Fibroblast of lung (primary cell): ENCODE data around the gene PRKAG2. TPM values are rescaled to one million over a fixed set of nuclear protein-coding genes. Genes with fewer than 3 reads are reported as not detected.

Experiments
- DNase-seq, 2 donors: peaks; one replicate each; pipeline versions ENCODE4 v3.0.0 to v3.0.0-alpha.2; 2010; ENCODE audit warnings: low read depth in 2 of 2
- H2AFZ ChIP-seq: 2 replicates; pipeline ENCODE4 v1.5.1; 2012; ENCODE audit warnings: low read length, control low read depth, inconsistent platforms
- H3K27ac ChIP-seq: 2 replicates; pipeline ENCODE4 v1.5.1; 2011; ENCODE audit warnings: low read length, control low read depth; ENCODE audit not compliant: insufficient read depth
- H3K27me3 ChIP-seq: 2 replicates; pipeline ENCODE4 v1.5.1; 2011; ENCODE audit warnings: mild to moderate bottlenecking, low read length; ENCODE audit not compliant: control insufficient read depth, insufficient read depth
- H3K36me3 ChIP-seq: 2 replicates; pipeline ENCODE4 v1.5.1; 2011; ENCODE audit warnings: low read length; ENCODE audit not compliant: control insufficient read depth, insufficient read depth
- H3K4me1 ChIP-seq: 2 replicates; pipeline ENCODE4 v1.5.1; 2011; ENCODE audit warnings: low read length; ENCODE audit not compliant: control insufficient read depth, insufficient read depth; ENCODE audit errors: extremely low read depth
- H3K4me2 ChIP-seq: 2 replicates; pipeline ENCODE4 v1.5.1; 2011; ENCODE audit warnings: low read length, control low read depth; ENCODE audit not compliant: insufficient read depth; ENCODE audit errors: extremely low read depth
- H3K4me3 ChIP-seq, 4 experiments: fragments of 200-600 bp in 1 of 4; sonication (generic) in 1 of 4; replicated peaks in 1 of 4; 2 replicates each; pipeline ENCODE4 v1.5.1; 2011 to 2016; ENCODE audit warnings: low read length in 4 of 4, low read depth in 3 of 4, mild to moderate bottlenecking in 3 of 4, control low read depth in 2 of 4, inconsistent platforms in 1 of 4, mixed read lengths in 1 of 4; ENCODE audit not compliant: insufficient read depth in 1 of 4; ENCODE audit errors: control extremely low read depth in 1 of 4
- H3K79me2 ChIP-seq: 2 replicates; pipeline ENCODE4 v1.5.1; 2012; ENCODE audit warnings: mild to moderate bottlenecking, low read length, inconsistent platforms; ENCODE audit not compliant: control insufficient read depth, insufficient read depth
- H3K9ac ChIP-seq: 2 replicates; pipeline ENCODE4 v1.5.1; 2011; ENCODE audit warnings: mild to moderate bottlenecking, low read length, control low read depth; ENCODE audit not compliant: insufficient read depth
- H3K9me3 ChIP-seq: 2 replicates; pipeline ENCODE4 v1.5.1; 2012; ENCODE audit warnings: low read depth, low read length; ENCODE audit not compliant: control insufficient read depth, insufficient read depth
- H4K20me1 ChIP-seq: 2 replicates; pipeline ENCODE4 v1.5.1; 2011; ENCODE audit warnings: low read length; ENCODE audit not compliant: control insufficient read depth, insufficient read depth; ENCODE audit errors: extremely low read depth
- CTCF ChIP-seq, 2 donors: IDR thresholded peaks in 1 of 2; conservative IDR thresholded peaks in 1 of 2; 1 replicate in 1 of 2; 2 replicates in 1 of 2; pipeline ENCODE4 v1.5.1; 2011 to 2012; ENCODE audit warnings: low read length in 2 of 2, control low read depth in 1 of 2, inconsistent platforms in 1 of 2, low read depth in 1 of 2, mild to moderate bottlenecking in 1 of 2
- EZH2 ChIP-seq: IDR thresholded peaks from 2 replicates; pipeline ENCODE4 v1.5.1; 2012; ENCODE audit warnings: low read length, control low read depth, mild to moderate bottlenecking; ENCODE audit errors: missing control alignments
- polyA plus RNA-seq, 2 donors: library from polyadenylated mRNA; depleted of rRNA in 1 of 2; stranded (reverse) in 1 of 2; unstranded in 1 of 2; fragments of >200 nt; gene quantifications; 2 replicates each; pipeline ENCODE4 v1.2.1, GENCODE V29; 2011 to 2012; ENCODE audit warnings: missing spikeins in 1 of 2
- total RNA-seq: library from RNA; depleted of rRNA; stranded (reverse); fragments of >200 nt; gene quantifications from 2 replicates; pipeline ENCODE4 v1.2.1, GENCODE V29; 2014

PRKAG2 gene
- total and polyA plus RNA-seq, 2 donors (not counting 1 experiment from before 2014, with no cell fraction given) = 11.9 to 56.7 TPM

GRCh38 chr7:151731022-151731441 lies 145.9 kb downstream of the PRKAG2 start:
- Histone ChIP-seq H3K27ac (no peak overlapping the region), H3K79me2 (no peaks in the 10 kb centered on the region), H3K9ac (no peak overlapping the region), H4K20me1 (no peaks in the 10 kb centered on the region), H3K4me3 (no peak overlapping the region), H3K4me2 (no peak overlapping the region), H2AFZ (no peak overlapping the region), H3K4me1 (peaks cover 17% of the 10 kb centered on the region), H3K36me3 (no peaks in the 10 kb centered on the region), H3K9me3 (no peaks in the 10 kb centered on the region), H3K27me3 (no peaks in the 10 kb centered on the region)
- no peak for TF ChIP-seq CTCF (conservative IDR thresholded peaks at IDR 0.05 in 1 of 2, IDR thresholded peaks at IDR 0.05 in 1 of 2; ENCODE audit: low read depth in 1 of 2, low read length in 2 of 2)
- TF ChIP-seq EZH2 = no peak
- DNase-seq = no peak

GRCh38 chr7:151730591-151730990 lies 146.3 kb downstream of the PRKAG2 start:
- no peaks in the 10 kb centered on the region for H3K79me2 ChIP-seq
- H3K27me3 ChIP-seq = no peaks in the 10 kb centered on the region
- no peaks in the 10 kb centered on the region for H3K9me3 ChIP-seq
- no peaks in the 10 kb centered on the region for H4K20me1 ChIP-seq
- no peak overlapping the region for H3K9ac ChIP-seq
- TF ChIP-seq CTCF (conservative IDR thresholded peaks at IDR 0.05 in 1 of 2, IDR thresholded peaks at IDR 0.05 in 1 of 2; ENCODE audit: low read depth in 1 of 2, low read length in 2 of 2) = no peak
- TF ChIP-seq EZH2 = no peak
- H3K4me1 ChIP-seq = peaks cover 14% of the 10 kb centered on the region
- no peak overlapping the region for H3K4me2 ChIP-seq
- H3K36me3 ChIP-seq = no peaks in the 10 kb centered on the region
- H3K4me3 ChIP-seq = no peak overlapping the region
- no peak overlapping the region for H2AFZ ChIP-seq
- DNase-seq = no peak
- H3K27ac ChIP-seq = no peak overlapping the region

GRCh38 chr7:151729521-151729921 lies 147.4 kb downstream of the PRKAG2 start:
- no peaks in the 10 kb centered on the region for H3K9me3 ChIP-seq
- H3K4me3 ChIP-seq = no peak overlapping the region
- H3K79me2 ChIP-seq = no peaks in the 10 kb centered on the region
- H3K4me2 ChIP-seq = no peak overlapping the region
- no peak for TF ChIP-seq EZH2
- TF ChIP-seq CTCF (conservative IDR thresholded peaks at IDR 0.05 in 1 of 2, IDR thresholded peaks at IDR 0.05 in 1 of 2; ENCODE audit: low read depth in 1 of 2, low read length in 2 of 2) = no peak
- no peak overlapping the region for H3K27ac ChIP-seq
- H3K27me3 ChIP-seq = no peaks in the 10 kb centered on the region
- H3K36me3 ChIP-seq = no peaks in the 10 kb centered on the region
- no peaks in the 10 kb centered on the region for H4K20me1 ChIP-seq
- no peak overlapping the region for H2AFZ ChIP-seq
- peaks cover 14% of the 10 kb centered on the region for H3K4me1 ChIP-seq
- H3K9ac ChIP-seq = no peak overlapping the region
- DNase-seq = no peak
